ENCODE data around the gene PHACTR1. TPM values are rescaled to one million over a fixed set of nuclear protein-coding genes. Genes with fewer than 3 reads are reported as not detected.

Gene PHACTR1
- polyA plus RNA-seq, 1 of the 3 experiments (the other 2 are of a cell fraction), result 0.12 TPM

DNA sequence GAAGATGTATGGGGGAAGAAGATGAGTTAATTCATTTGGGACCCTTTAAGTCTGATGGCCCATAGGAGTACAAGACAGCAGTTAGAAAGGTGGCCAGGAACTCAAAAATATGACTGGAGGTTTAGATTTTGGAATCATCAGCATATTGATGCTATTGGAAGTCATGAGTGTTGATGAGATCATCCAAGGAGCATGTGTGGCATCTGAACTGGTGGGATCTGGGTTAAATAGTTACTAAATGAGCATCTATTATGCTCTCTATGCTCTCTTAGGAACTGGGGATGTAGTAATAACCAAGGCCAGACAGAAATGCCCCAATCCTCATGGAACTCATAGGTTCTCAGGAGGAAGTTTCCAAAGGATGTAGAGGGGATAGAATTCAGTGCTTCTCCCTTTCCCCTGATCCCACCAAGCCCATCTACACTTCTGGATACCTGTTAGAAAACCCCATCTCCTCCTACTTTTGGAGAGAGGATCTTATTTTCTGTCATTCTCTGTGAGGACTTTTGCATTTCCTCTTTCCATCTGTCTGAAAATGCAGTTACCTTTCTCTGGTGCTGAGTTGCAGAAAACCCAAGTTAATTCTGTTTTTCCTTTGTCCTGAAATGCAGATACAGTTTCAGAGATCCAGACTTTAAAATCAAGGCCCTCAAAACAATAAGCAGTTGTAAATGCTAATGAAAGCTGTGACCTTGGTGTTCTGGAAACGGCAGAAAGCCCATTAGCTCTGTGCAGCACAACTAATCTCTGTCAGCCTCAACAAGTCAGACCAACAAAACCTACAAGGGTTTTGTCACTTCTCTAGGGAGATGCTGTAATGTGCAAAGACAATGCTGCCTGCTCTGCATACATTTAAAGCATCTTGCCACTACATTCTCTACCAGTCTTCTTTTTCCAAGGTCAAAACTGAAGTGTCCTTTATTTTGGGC, 546.0 kb downstream of the PHACTR1 start:
- Histone ChIP-seq H3K4me2 (no peak overlapping the region), H3K27ac (ENCODE audit: low read depth in 2 of 2, low read length in 1 of 2) (no peak overlapping the region), H3K4me3 (ENCODE audit: low read depth in 2 of 2, low read length in 1 of 2) (no peak overlapping the region), H3F3A (replicated peaks; ENCODE audit: insufficient read depth) (no peaks in the 10 kb centered on the region), H3K9ac (no peak overlapping the region), H3K27me3 (ENCODE audit: insufficient read depth) (no peaks in the 10 kb centered on the region; the same call in 1 of the 2 replicates), H3K9me3 (no peaks in the 10 kb centered on the region), H3K36me3 (replicated peaks in 1 of 2; ENCODE audit: control insufficient read depth in 1 of 2, insufficient read depth in 2 of 2, low read length in 1 of 2) (no peaks in the 10 kb centered on the region), H4K20me1 (ENCODE audit: insufficient read depth) (no peaks in the 10 kb centered on the region), H2AFZ (ENCODE audit: low read depth) (no peak overlapping the region), H3K4me1 (ENCODE audit: control insufficient read depth in 1 of 2, insufficient read depth in 2 of 2, low read depth in 1 of 2, low read length in 1 of 2) (no peaks in the 10 kb centered on the region), H3K79me2 (ENCODE audit: insufficient read depth) (no peaks in the 10 kb centered on the region), H3K9me2 (no peaks in the 10 kb centered on the region)
- TF ChIP-seq FOXJ3 (CRISPR knock-in tag; IDR thresholded peaks at IDR 0.05) (no peak), EP300 (IDR thresholded peaks at IDR 0.05; ENCODE audit: borderline replicate concordance in 1 of 2, low read depth in 1 of 2, low read length in 1 of 2) (no peak), POLR2AphosphoS5 (IDR thresholded peaks at IDR 0.05; ENCODE audit: low read depth, low read length) (no peak), MXI1 (IDR thresholded peaks at IDR 0.05; ENCODE audit: low read depth, low read length) (no peak), EZH2phosphoT487 (IDR thresholded peaks at IDR 0.05; ENCODE audit: borderline replicate concordance, low read depth) (no peak), JUND (IDR thresholded peaks at IDR 0.05) (no peak), RAD21 (IDR thresholded peaks at IDR 0.05; ENCODE audit: low read length) (no peak), RXRA (IDR thresholded peaks at IDR 0.05; ENCODE audit: borderline replicate concordance, low read depth) (no peak), YY1 (IDR thresholded peaks at IDR 0.05; ENCODE audit: low read depth) (no peak), FOSL2 (IDR thresholded peaks at IDR 0.05; ENCODE audit: borderline replicate concordance, low read depth) (no peak), RCOR1 (IDR thresholded peaks at IDR 0.05; ENCODE audit: low read length) (no peak), MEF2A (IDR thresholded peaks at IDR 0.05; ENCODE audit: borderline replicate concordance, low read depth) (no peak)
- TF ChIP-seq, protein P1, sequence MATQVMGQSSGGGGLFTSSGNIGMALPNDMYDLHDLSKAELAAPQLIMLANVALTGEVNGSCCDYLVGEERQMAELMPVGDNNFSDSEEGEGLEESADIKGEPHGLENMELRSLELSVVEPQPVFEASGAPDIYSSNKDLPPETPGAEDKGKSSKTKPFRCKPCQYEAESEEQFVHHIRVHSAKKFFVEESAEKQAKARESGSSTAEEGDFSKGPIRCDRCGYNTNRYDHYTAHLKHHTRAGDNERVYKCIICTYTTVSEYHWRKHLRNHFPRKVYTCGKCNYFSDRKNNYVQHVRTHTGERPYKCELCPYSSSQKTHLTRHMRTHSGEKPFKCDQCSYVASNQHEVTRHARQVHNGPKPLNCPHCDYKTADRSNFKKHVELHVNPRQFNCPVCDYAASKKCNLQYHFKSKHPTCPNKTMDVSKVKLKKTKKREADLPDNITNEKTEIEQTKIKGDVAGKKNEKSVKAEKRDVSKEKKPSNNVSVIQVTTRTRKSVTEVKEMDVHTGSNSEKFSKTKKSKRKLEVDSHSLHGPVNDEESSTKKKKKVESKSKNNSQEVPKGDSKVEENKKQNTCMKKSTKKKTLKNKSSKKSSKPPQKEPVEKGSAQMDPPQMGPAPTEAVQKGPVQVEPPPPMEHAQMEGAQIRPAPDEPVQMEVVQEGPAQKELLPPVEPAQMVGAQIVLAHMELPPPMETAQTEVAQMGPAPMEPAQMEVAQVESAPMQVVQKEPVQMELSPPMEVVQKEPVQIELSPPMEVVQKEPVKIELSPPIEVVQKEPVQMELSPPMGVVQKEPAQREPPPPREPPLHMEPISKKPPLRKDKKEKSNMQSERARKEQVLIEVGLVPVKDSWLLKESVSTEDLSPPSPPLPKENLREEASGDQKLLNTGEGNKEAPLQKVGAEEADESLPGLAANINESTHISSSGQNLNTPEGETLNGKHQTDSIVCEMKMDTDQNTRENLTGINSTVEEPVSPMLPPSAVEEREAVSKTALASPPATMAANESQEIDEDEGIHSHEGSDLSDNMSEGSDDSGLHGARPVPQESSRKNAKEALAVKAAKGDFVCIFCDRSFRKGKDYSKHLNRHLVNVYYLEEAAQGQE (IDR thresholded peaks at IDR 0.05; ENCODE audit: low read depth, low read length), result no peak
- TF ChIP-seq, protein P2, sequence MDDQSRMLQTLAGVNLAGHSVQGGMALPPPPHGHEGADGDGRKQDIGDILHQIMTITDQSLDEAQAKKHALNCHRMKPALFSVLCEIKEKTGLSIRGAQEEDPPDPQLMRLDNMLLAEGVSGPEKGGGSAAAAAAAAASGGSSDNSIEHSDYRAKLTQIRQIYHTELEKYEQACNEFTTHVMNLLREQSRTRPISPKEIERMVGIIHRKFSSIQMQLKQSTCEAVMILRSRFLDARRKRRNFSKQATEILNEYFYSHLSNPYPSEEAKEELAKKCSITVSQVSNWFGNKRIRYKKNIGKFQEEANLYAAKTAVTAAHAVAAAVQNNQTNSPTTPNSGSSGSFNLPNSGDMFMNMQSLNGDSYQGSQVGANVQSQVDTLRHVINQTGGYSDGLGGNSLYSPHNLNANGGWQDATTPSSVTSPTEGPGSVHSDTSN (IDR thresholded peaks at IDR 0.05), result no peak
- TF ChIP-seq, protein P3, sequence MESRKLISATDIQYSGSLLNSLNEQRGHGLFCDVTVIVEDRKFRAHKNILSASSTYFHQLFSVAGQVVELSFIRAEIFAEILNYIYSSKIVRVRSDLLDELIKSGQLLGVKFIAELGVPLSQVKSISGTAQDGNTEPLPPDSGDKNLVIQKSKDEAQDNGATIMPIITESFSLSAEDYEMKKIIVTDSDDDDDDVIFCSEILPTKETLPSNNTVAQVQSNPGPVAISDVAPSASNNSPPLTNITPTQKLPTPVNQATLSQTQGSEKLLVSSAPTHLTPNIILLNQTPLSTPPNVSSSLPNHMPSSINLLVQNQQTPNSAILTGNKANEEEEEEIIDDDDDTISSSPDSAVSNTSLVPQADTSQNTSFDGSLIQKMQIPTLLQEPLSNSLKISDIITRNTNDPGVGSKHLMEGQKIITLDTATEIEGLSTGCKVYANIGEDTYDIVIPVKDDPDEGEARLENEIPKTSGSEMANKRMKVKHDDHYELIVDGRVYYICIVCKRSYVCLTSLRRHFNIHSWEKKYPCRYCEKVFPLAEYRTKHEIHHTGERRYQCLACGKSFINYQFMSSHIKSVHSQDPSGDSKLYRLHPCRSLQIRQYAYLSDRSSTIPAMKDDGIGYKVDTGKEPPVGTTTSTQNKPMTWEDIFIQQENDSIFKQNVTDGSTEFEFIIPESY (IDR thresholded peaks at IDR 0.05; ENCODE audit: borderline replicate concordance, low read depth), result no peak
- TF ChIP-seq, protein P4, sequence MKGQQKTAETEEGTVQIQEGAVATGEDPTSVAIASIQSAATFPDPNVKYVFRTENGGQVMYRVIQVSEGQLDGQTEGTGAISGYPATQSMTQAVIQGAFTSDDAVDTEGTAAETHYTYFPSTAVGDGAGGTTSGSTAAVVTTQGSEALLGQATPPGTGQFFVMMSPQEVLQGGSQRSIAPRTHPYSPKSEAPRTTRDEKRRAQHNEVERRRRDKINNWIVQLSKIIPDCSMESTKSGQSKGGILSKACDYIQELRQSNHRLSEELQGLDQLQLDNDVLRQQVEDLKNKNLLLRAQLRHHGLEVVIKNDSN (IDR thresholded peaks at IDR 0.05; ENCODE audit: borderline replicate concordance, low read depth), result no peak
- ChIA-PET POLR2A (no interaction called here), CTCF (no interaction called here)
- DNase-seq, result no peak
- WGBS (ENCODE audit: low lambda C conversion rate), result 15% methylated on average over 1 of the region's 1 CpG

Measured in SK-N-SH (cell line).